SK-N-DZ (cell line): ENCODE data around the gene SEMA5B.

Experiments used
- DNase-seq: peaks from one replicate; pipeline ENCODE4 v3.0.0-alpha.2; 2015; ENCODE audit warnings: low spot score

Gene SEMA5B

DNA sequence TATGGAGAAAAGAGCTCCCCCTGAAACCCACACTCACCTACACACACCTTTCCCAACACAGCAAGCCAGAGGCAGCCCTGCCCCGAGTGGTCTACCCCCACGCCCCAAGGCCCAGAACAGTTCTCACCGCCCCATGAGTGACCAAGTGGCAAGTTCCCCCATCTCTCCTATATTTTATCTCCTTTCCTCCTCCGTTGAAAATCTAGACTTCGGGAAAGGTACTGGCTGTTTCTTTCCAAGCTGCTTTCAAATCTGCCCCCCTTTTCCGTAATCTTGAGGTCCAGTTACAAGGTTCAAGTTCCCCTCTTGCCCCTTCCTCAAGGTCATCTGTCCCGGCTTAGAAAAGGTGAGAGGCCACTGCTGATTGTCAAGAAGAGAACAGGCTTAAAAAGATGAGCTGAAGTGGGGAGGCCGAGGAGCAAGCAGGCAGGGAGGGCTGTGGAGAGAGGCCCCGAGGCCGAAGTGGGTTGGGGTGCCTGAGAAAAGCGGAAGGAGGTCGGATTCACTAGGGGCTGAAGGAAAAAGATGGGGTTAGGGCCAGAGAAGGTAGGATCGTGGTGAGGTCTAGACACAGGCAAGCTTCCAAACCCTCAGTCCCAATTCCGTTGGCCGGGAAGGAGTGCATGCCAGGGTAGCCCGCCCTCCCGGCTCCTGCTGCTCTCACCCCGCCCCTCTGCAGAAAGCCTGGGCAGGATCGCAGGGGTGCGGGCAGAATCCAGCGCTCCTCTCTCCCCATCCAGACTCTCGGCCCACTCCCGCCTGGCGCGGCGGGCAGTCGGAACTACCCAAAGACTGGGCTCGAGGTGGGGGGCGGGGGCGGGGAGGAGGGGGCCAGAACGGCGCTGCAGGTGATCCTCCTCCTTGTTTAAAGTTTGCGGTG is 1.7 kb downstream of the SEMA5B start:
- no peak for DNase-seq

- DNase-seq, result no peak
Measured at GRCh38 chr3:123024056-123024455, 3.5 kb downstream of the SEMA5B start.

- DNase-seq, result peak; percentile 91
Measured at GRCh38 chr3:123021996-123022510, 5.5 kb downstream of the SEMA5B start.

DNA sequence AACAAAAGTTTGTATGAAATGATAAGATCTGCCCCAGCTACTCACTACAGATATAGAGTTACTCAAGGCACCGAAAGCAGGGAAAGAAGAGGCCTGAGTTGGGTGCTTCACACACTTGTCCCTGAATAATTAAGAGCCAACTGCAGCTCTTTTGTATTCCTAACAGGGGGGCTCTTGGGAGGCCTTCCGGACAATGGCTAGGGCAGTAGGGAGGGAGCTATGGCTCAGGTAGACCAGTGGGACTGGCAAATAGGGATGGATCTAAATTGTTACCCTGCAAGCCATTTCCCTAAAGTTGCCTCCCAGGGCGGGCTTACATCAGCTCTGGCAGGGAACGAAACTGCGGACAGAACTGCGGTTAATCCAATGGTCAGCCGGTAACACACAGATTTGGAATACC is 6.2 kb downstream of the SEMA5B start:
- no peak for DNase-seq

DNA sequence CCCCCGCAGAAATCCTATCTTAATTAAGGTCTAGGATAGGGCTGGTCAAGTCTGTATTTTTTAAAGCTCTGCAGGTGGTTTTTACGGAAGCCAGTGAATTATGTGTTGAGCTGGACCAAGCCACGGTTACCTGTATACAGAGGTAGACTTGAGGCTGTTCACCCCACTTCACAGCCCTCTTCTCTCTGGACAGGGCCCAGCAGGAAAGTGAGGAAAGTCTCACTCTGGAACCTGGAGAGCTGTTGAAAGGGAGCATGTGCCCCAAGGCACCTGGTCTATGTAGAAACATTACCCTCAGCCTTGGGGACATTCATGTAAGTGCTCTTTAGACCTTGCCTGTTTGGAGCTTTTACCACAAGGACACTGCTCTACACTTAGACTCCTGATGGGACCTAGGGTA is 6.9 kb downstream of the SEMA5B start:
- no peak for DNase-seq

GRCh38 chr3:123019591-123019990 is 8.0 kb downstream of the SEMA5B start:
- no peak for DNase-seq

DNA sequence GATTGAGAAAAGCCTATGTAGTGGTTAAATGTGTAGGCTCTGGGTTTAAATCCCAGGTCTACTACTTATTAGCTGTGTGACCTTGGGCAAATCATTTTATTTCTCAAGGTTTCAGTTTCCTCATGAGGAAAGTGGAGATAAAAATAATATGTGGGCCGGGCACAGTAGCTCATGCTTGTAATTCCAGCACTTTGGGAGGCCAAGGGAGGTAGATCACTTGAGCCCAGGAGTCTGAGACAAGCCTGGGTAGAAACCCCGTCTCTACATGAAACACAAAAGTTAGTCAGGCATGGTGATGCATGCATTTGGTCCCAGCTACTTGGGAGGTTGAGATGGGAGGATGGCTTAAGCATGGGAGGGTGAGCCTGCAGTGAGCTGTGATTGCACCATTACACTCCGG is 8.4 kb downstream of the SEMA5B start:
- DNase-seq, result no peak

GRCh38 chr3:123018683-123019082 is 8.9 kb downstream of the SEMA5B start:
- DNase-seq, result no peak

DNA sequence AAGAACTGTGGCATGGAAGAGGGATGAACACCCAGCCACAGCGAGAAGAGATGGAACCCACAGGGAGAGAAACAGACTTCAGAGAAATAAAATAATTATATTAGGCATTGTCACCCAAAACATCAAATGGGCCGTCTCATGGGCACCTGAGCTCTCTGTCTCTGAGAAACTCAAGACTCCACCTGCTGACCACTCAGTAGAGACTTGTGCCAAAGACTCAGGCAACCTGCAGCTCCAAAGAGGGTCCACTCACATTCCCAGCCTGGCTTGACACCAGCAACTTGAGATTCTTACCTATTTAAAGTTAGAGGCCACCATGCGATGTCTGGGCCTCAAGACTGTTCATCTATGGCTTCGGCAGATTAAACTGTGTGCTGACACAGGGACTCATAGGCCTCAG is 12.0 kb downstream of the SEMA5B start:
- DNase-seq, result no peak

GRCh38 chr3:123013876-123014275 is 13.7 kb downstream of the SEMA5B start:
- DNase-seq, result no peak

DNA sequence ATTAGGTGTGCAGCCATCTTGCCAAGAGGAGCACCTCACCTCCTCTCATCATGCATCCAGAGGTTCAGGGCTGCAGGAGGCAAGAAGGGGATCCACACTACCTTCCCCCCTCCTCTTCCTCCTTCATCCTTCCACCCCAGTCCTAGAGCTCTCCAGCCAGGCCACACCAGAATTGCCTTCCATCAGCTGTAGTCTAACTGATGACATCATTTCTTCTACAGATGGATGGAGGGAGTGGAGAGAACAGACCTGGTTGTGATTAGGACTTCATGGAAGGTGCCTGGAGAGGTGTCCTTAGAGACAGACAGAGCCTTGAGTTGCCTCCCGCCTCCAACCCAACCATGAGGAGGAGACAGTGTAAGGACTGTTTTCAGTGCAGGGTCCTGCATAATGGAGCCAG is 14.9 kb downstream of the SEMA5B start:
- DNase-seq, result no peak

DNA sequence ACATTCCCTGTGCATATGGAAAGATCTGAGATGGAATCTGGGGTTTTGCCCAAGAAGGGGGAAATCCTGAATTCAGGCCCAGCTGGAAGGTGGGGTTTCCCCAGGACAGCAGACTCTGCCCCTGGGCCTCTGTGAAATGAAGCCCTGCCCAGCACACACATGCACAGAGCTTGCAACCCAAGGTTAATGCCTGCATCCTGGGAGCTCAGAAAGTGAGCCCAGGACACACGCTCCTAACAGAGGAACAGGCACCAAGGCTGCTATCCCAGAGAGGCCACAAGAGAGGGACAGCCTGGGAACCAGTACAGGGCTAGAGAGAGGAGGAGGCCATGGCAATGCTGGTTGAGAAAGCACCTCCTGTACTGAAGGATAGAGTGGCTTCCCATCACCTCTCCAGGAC is 16.1 kb downstream of the SEMA5B start:
- DNase-seq, result no peak

DNA sequence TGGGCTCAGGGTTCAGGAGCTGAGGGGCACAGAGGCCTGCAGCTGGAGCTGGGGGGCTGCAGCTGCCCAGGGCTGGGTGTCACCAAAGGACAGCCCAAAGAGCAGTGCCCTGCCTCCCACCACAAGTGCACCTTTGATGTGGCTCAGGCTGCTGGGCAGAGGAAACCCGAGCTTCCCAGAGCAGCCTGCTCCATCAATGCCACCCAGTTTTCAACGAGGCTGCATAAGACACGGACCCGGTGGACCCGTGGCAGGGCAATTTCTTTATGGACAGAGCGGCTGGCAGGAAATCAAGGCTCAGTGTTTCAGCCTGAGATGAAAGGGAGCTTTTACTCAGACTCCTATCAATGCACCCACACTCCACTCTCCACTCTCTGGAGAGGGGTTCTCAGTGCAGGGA is 18.7 kb downstream of the SEMA5B start:
- DNase-seq, result no peak

DNA sequence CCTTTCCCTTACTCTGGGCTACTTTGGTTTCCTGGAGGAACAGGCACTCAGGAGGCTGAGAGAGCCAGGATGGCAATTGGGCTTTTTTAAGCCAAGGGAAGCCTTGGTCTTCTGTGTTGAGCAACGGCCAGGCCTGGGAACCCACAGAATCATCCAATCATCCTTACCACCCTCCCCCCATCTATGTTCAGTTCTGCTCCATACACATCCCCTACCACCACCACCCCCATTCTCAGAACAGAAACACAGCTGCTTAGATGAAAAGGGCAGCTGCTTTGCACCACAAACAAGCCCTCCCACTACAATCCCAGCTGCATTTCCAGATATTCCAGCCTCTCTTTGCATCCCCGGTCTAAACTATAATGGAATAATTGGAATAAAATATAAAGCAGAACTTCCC is 21.0 kb downstream of the SEMA5B start:
- no peak for DNase-seq

DNA sequence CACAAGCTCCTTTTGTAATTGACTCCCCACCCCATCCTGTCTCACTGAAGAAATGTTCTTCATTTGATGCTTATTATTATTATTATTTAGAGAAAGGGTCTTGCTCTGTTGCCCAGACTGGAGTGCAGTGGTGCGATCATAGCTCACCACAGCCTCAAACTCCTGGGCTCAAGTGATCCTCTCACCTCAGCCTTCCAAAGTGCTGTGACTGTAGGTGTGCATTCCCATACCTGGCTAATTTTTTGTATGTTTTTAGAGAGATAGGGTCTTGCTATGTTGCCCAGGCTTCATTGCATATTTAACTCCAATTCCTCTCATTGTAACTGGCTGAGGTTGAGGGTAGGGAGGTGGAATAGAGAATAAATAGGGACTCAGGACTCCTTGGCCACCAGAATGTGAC is 22.3 kb downstream of the SEMA5B start:
- no peak for DNase-seq

DNA sequence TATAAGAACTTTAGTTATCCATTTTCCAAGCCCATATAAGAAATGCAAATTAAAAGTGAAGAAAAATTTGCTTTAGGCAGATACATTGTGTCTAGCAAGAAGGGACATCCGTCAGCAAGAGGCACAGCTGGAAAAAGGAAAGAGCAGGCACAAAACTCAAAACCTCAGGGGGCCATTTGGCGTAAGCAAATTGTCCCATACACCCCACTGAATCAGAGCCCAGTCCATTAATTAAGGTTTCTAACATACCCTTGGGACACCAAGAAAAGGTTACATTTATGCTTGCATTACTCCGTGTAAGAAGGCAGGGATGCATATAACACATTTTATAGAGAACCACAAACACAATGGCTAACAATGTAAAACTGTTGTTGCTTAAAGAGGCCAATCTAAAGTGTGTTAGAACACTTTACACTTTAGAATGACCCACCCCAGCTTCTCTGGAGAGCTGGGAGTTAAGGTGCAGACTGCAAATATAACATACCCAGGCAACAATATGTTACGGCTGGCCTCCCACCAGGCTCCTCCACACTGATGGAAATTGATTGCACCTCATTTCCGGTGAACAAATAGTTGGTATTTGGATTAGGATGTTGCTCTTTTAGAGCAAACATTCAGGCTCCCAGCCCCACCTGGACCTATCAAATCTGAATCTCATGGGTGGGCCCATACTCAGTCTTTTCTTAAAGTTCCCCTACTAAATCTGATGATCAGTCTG is 23.2 kb downstream of the SEMA5B start:
- no peak for DNase-seq

- DNase-seq, result no peak
Measured at GRCh38 chr3:123002749-123003497, 24.6 kb downstream of the SEMA5B start.

DNA sequence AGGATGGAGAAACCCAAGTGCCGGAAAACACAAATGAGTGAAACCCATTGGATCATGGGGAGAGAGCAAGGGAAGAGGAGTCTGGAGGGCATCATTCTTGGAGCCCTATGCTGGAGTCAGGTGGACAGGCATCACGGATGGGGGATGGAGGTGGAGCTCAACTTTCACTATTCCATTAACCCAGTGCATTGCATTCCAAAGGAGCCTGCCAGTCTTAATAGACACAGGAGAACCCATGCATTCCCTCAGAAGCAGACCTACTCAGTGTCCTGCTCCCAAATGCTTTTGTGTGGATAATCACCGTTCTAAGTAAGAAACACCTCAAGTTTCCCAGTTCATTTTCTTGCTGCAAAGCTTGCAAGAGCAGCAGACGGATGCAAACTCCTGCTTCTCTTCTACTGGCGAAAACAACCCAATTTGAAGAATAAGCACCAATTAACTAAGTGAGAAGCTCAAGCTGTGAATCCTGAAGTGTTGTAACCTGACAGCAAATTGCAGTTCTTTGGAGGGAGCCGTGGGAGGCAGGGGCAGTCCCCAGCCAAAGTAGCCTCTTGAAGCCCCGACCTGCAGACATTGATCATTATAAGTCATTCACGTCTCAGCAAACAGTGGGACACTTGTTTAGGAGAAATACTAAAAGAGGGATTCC is 25.3 kb downstream of the SEMA5B start:
- DNase-seq, result no peak

GRCh38 chr3:122998856-122999255 is 28.7 kb downstream of the SEMA5B start:
- DNase-seq, result no peak

DNA sequence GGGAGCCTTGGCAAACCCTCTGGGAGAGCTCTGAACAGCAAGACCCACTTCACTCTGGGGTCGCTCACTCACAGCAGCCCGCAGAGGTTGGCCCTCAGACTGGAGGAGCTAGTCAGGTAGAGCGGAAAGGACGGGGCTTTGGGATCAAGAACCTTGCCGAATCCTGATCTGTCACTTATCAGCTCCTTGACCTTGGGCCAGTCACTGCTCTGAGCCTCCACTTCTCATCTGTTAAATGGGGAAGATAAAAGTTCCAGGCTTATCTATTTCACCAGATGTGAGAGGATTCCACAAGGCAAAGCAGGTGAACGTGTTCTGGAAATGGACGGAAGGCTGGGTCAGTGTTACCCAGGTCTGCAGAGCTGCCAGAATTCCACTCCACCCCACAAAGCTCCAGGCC is 29.4 kb downstream of the SEMA5B start:
- DNase-seq, result no peak

DNA sequence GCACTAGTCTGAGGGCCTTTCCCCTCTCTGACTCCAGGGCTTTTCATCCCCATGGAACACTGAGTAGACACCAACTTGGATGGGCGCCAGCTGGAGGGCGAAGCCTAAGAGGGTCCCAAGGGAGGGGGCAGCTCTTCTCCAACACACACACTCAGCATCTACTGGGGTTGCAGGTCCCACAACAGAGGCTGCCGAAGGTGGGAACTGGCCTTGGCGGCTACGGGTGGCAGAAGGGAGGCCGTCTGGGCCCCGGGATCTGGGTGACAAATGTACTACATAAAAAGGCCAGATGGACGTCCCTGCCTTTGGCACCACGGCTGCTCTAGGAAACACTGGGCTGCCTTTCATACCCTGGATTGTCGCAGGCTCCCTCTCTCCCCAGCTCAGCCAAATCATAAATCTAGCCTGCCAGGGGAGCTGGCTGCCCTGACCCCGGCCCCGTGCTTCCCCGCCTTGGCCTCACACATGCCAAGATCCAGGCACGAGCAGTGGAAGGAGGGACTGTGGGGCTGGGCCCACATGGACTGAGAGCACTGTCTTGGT is 31.5 kb downstream of the SEMA5B start:
- DNase-seq, result peak; percentile 24
